Activated CD8-positive, alpha-beta T cell treated with anti-CD3 and anti-CD28 coated beads for 36 hours (primary cell): ENCODE data around the gene DAB2IP. TPM values are rescaled to one million over a fixed set of nuclear protein-coding genes. Genes with fewer than 3 reads are reported as not detected.
A peak's percentile ranks its signal among the peaks of the same experiment; 100 is the strongest.

Source experiments
- ATAC-seq: fragments of 200-7000 bp; cut with Tn5 transposase; one replicate; pipeline ENCODE4 v1.10.0; 2021; ENCODE audit warnings: mild to moderate bottlenecking, moderate library complexity
- CTCF ChIA-PET: fragments of 350-600 bp; sonication (Branson Sonifier 250); formaldehyde crosslinking; loops from one replicate; lab custom pipeline; 2021; ENCODE audit warnings: antibody characterized with exemption; lab: Charles Lee
- POLR2A ChIA-PET: fragments of 350-600 bp; sonication (Branson Sonifier 250); formaldehyde crosslinking; loops from one replicate; lab custom pipeline; 2021; ENCODE audit warnings: antibody characterized with exemption; lab: Charles Lee
- DNase-seq: peaks from one replicate; pipeline ENCODE4 v3.0.0-alpha.2; 2020
- H3K27ac Mint-ChIP-seq: one replicate; pipeline ENCODE4 v1.8.0; 2021; ENCODE audit warnings: mild to moderate bottlenecking, mixed read lengths
- H3K27me3 Mint-ChIP-seq: one replicate; pipeline ENCODE4 v1.8.0; 2021; ENCODE audit warnings: mixed read lengths
- H3K36me3 Mint-ChIP-seq: one replicate; pipeline ENCODE4 v1.8.0; 2021; ENCODE audit warnings: low read depth, mixed read lengths
- H3K4me1 Mint-ChIP-seq: one replicate; pipeline ENCODE4 v1.8.0; 2021; ENCODE audit warnings: low read depth, mixed read lengths
- H3K4me3 Mint-ChIP-seq: one replicate; pipeline ENCODE4 v1.8.0; 2021; ENCODE audit warnings: mild to moderate bottlenecking, moderate library complexity, mixed read lengths
- H3K9me3 Mint-ChIP-seq: one replicate; pipeline ENCODE4 v1.8.0; 2021; ENCODE audit warnings: mixed read lengths
- CTCF ChIP-seq: fragments of 200-600 bp; IDR thresholded peaks from one replicate; pipeline ENCODE4 v1.8.0; 2022; ENCODE audit warnings: antibody characterized with exemption, mild to moderate bottlenecking
- intact Hi-C: fragments of 100-400 bp; cut with micrococcal nuclease; formaldehyde crosslinking; loops from one replicate; pipeline ENCODE4 v1.10.0; 2022
- total RNA-seq, 2 experiments: library from RNA; stranded (reverse); gene quantifications; one replicate each; pipeline ENCODE4 v1.2.3, GENCODE V29; 2021

Gene DAB2IP
- total RNA-seq, 2 experiments from 2014 or later: 0.54 to 1.5 TPM

- intact Hi-C loops: no loop called here
- H3K27ac Mint-ChIP-seq: no peak overlapping the region
- no peak for ATAC-seq
- H3K4me3 Mint-ChIP-seq: no peak overlapping the region
- CTCF ChIA-PET: interaction anchor here (1.8 kb wide), 1 partner anchor 9 kb away, joined by 6 read pairs; no protein-coding TSS in a partner anchor
- no peaks in the 10 kb centered on the region for H3K36me3 Mint-ChIP-seq
- H3K27me3 Mint-ChIP-seq: peaks cover 8% of the 10 kb centered on the region
- TF ChIP-seq CTCF: no peak
- no peaks in the 10 kb centered on the region for H3K9me3 Mint-ChIP-seq
- POLR2A ChIA-PET: no interaction called here
- peak; percentile 20 for DNase-seq
- H3K4me1 Mint-ChIP-seq: no peaks in the 10 kb centered on the region
These were observed 23.5 kb downstream of the DAB2IP start for GRCh38 chr9:121674952-121675351.

GRCh38 chr9:121675381-121675780 lies 23.9 kb downstream of the DAB2IP start:
- ChIA-PET POLR2A (no interaction called here), CTCF (interaction anchor here (1.8 kb wide), 1 partner anchor 9 kb away, joined by 6 read pairs; no protein-coding TSS in a partner anchor)
- DNase-seq (no peak), ATAC-seq (no peak)
- H3K27me3 Mint-ChIP-seq: peaks cover 7% of the 10 kb centered on the region
- no peaks in the 10 kb centered on the region for H3K36me3 Mint-ChIP-seq
- no peak overlapping the region for H3K27ac Mint-ChIP-seq
- TF ChIP-seq CTCF: no peak
- H3K4me3 Mint-ChIP-seq: no peak overlapping the region
- intact Hi-C loops: no loop called here
- no peaks in the 10 kb centered on the region for H3K4me1 Mint-ChIP-seq
- H3K9me3 Mint-ChIP-seq: no peaks in the 10 kb centered on the region

- H3K27me3 Mint-ChIP-seq: peaks cover 5% of the 10 kb centered on the region
- no peak overlapping the region for H3K4me3 Mint-ChIP-seq
- ATAC-seq (no peak), DNase-seq (no peak)
- intact Hi-C loops: no loop called here
- no peaks in the 10 kb centered on the region for H3K9me3 Mint-ChIP-seq
- H3K36me3 Mint-ChIP-seq: no peaks in the 10 kb centered on the region
- no peak overlapping the region for H3K27ac Mint-ChIP-seq
- no peak for TF ChIP-seq CTCF
- CTCF ChIA-PET: interaction anchor here (1.4 to 1.8 kb wide), 2 partner anchors 8 to 11 kb away, joined by 3 to 6 read pairs; no protein-coding TSS in a partner anchor
- no peaks in the 10 kb centered on the region for H3K4me1 Mint-ChIP-seq
- POLR2A ChIA-PET: no interaction called here
These were observed 24.8 kb downstream of the DAB2IP start for GRCh38 chr9:121675969-121676822.

GRCh38 chr9:121676926-121677325 lies 25.5 kb downstream of the DAB2IP start:
- ChIA-PET CTCF (interaction anchor here (1.1 to 1.4 kb wide), 2 partner anchors 10 to 127 kb away, joined by 3 read pairs; no protein-coding TSS in a partner anchor), POLR2A (no interaction called here)
- DNase-seq: no peak
- Mint-ChIP-seq H3K27ac (no peak overlapping the region), H3K4me3 (no peak overlapping the region), H3K27me3 (peaks cover 5% of the 10 kb centered on the region), H3K9me3 (no peaks in the 10 kb centered on the region), H3K36me3 (no peaks in the 10 kb centered on the region), H3K4me1 (no peaks in the 10 kb centered on the region)
- no peak for ATAC-seq
- intact Hi-C loops: no loop called here
- TF ChIP-seq CTCF: no peak

GRCh38 chr9:121678501-121679022 lies 27.1 kb downstream of the DAB2IP start:
- POLR2A ChIA-PET: no interaction called here
- no peak for TF ChIP-seq CTCF
- H3K27ac Mint-ChIP-seq: no peak overlapping the region
- no peaks in the 10 kb centered on the region for H3K36me3 Mint-ChIP-seq
- CTCF ChIA-PET: no interaction called here
- H3K27me3 Mint-ChIP-seq: peaks cover 6% of the 10 kb centered on the region
- H3K4me3 Mint-ChIP-seq: no peak overlapping the region
- H3K9me3 Mint-ChIP-seq: no peaks in the 10 kb centered on the region
- H3K4me1 Mint-ChIP-seq: no peaks in the 10 kb centered on the region
- intact Hi-C loops: no loop called here
- DNase-seq (no peak), ATAC-seq (no peak)
